Cerebellar cortex (tissue), 1 donor: ENCODE data around the gene LSG1.

Experiments used
- DNase-seq: peaks from one replicate; pipeline ENCODE4 v3.0.0-alpha.2; 2015; ENCODE audit warnings: low spot score

LSG1 gene

DNA sequence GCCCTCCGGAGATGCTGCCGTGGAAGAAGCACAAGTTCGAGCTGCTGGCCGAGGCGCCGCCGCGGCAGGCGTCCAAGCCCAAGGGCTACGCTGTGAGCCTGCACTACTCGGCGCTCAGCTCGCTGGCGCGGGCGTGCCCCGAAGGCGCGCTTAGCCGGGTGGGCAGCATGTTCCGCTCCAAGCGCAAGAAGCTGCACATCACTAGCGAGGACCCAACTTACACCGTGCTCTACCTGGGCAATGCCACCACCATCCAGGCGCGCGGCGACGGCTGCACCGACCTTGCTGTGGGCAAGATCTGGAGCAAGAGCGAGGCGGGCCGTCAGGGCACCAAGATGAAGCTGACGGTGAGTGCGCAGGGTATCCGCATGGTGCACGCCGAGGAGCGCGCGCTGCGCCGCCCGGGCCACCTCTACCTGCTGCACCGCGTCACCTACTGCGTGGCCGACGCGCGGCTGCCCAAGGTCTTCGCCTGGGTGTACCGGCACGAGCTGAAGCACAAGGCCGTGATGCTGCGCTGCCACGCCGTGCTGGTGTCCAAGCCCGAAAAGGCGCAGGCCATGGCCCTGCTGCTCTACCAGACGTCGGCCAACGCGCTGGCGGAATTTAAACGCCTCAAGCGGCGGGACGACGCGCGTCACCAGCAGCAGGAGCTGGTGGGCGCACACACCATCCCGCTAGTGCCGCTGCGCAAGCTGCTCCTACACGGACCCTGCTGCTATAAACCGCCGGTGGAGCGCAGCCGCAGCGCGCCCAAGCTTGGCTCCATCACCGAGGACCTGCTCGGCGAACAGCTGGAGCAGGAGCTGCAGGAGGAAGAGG lies 15.0 kb upstream of the LSG1 start:
- peak; percentile 14 for DNase-seq

DNA sequence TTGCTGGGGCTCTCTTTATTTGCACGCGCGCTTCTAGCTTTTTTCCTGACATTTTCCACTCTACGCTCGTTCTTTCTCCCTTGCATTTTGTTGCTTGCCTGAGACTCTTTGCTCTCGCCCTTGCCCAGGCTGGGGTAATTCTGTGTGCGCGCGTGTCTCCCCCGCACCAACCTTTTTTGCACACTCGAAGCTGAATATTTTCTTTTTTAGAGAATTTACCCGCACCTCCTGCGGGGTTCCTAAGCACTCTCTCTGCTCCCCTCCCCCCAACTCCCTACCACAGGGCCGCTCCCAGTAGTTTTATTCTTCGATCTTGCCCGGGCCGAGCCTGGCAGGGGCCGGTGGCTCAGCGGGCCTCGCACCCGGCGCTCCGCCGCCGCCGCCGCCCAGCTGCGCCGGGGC lies 14.4 kb upstream of the LSG1 start:
- DNase-seq, result peak; percentile 25

DNA sequence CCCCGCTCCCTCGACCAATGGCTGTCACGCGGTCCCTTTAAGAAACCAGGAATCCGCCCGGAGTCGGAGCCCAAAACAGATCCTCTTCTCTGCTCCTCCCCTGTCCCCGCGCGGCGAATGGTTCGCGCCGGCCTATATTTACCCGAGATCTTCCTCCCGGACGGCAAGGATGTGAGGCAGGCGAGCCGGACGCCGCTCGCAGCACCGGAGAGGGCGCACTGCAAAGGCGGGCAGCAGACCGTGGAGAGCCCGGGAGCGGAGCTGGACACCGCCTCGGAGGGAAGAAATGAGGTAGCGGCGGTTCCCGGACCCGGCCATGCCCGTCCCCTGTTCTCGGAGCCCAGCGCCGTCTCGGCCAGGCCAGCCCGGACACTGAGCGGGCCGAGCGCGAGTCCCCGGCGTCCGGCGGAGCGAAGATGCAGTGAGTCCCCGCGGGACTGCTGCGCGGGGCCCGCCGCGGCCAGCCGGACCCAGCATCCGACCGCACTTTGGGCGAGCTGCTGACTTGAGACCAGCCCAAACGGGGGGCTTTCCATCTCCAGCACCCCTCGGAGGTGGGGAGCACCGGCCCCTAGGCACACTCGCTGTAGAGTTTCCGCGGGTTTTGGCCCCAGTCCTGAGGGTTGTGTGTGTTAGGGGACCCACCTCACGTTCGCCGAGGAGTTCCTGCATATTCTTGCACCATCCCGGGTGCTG lies 13.9 kb upstream of the LSG1 start, which contains the start of gene FAM43A:
Gene FAM43A (plus strand): TSS at position 166 of the 696 bp plus-strand sequence. CDS start 944 bp downstream, outside the sequence.
- DNase-seq, result peak; percentile 97

DNA sequence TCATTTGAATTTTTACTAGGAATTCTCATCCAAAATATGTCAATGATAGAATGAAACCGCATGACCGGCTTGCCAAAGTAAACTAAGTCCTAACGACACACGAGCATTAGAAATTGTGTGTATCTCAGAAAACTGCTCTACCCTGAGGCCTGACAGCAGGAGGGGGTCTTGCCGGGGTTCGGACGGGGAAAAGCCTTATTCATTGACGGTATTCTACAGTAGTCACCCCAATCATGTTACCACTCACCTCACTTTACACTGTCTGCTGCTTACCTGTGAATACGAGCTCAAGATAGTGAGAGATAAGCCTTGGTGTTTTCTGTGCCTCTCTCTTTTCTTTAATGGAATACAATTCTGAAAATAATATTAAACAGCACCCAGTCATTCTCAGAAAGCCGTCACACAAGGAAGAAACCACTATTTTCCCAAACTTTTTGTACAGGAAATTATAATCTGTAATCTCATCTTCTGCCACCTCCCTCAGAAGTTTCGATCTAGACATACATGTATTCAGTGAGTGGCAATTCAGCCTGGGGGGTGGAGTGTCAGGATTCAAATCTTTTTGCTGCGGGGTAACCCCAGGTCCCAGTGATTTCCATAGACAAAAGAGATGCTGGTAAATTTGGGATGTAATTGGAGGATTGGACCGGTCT lies 13.2 kb upstream of the LSG1 start:
- DNase-seq, result no peak

DNA sequence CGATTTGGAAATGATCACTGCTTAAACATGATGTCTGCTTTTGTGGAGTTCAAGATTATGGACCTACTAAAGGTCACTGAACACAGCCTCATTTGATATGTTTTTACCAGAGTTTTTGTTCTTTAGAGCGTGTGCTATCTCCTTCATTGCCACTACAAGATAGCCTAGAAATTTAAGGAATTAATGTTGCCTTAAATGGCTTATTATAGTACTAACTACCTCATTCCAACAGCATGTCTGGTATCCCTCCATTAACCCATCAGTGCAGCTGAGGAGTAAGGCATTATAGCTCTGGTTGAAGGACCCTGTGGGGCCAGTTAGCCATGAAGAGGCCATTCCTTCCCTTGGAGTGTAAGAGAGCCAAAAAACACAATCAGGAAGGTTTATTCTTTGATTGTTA lies 11.4 kb upstream of the LSG1 start:
- DNase-seq, result no peak

DNA sequence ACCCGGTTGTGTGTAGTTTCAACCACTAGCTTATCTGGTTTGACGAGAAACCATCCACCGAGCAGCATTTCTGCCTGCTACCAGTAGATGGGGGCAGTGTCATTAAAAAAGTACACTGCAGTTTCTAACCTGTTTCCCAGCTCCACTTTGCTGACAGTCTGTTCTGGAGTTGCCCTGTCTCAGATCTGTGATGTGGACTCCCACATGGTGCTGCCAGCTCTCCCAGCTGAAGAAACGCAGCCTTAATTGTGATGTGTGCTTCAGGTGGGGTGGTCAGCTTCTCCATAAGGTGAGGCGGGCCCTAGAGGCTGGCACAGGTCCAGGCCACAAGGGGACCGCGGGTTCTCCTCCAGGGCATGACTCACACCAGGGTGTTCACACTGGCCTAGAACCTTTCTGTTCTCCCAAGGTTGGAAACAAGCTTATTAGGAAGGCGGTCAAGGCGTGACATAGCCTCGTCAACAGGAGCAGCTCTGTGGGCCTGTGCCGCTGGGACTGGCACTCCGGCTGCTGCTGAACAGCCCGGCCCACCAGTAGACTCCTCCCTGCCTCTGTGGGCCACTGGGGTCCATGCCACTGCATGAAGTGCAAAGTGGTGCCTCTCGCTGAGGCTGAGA lies 10.8 kb upstream of the LSG1 start:
- DNase-seq, result peak; percentile 91

DNA sequence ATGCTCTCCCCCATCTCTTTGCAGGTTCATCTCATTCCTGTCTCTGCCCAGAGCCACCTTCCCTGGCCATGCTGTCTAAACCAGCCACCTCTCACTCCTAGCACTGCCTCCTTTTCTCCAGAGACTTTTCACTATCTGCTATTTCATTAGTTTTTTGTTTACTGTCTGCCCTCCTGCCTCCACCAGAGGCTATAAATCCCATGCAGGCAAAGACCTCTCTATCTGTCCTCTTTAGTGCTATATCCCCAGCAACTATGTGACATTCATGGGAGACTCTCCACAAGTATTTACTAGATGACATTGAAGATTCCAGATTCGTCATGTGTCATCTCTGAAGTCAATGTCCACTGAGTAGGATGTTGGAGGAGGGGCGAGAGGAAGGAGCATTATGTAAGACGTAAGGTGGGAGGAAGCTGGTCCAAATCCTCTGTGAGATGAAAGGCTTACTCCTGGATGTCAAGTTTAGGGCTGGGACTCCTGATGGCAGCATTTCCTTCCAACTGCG lies 10.2 kb upstream of the LSG1 start:
- DNase-seq, result no peak

DNA sequence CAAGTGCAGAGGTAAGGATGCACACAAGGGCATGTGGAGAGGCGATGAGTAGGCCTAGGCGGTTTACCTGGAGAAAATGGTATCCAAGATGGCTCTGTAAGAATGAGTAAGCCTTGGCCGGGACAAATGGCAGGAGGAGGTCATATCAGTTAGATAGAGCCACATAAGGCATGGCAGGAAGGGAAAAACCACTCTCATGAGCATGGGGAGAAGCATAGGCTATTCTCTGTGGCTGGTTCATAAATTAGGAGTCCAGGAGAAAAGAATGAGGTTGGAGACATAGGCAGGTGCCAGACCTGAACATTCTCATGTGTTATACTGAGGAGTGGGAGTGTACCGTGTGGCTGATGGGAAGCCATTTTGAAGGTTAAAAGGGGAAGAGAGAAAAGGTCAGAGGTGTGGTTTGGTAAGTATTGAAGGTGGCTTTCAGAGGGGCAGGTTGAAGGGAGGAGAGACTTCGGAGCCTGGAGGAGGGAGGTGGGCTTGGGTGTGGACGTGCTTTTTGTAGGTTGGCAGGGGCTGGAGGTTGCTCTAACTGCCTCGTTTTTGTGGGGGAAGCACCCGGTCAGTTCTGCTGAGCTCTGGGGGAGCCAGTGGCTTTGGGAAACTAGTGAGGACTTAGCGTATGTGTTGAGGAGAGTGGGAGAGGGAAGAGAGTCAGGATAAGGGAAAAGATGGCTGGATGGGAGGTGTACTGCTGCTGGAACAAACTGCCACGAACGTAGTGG lies 9.1 kb upstream of the LSG1 start:
- no peak for DNase-seq

DNA sequence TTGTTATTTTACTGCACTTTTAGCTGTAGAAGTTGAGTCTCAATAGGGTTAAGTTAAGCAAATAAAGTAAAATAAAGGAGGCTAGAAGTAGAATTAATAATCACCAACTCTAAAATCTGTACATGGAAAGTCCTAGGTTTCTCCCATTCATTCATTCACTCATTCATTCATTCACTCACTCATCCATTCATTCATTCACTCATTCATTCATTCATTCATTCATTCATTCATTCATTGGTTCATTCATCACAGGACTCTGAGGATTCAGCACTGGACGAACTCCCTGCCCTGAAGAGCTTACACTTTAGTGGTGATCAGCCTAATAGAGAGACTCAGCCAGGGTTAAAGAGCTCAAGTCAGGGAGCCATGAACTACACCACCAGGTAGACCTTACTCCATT lies 4.5 kb upstream of the LSG1 start:
- no peak for DNase-seq

DNA sequence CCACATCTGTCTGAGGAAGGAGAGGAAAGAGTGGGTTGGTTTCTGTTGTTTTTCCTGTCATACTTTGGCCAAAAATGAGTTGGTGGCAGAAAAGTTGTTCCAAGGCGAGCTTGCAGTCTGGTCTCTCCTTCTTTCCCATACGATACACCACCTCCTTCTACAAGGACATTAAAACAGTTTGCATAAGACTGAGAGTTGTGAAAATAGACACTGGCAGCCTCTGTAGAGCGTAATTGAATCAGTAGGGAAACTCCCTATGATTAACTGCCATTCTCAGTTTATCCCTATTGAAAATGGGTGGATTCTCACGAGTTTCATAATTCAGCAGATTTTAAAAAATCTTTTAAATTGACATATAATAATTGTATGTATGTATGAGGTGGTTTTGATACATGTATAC lies 3.7 kb upstream of the LSG1 start:
- DNase-seq, result no peak

DNA sequence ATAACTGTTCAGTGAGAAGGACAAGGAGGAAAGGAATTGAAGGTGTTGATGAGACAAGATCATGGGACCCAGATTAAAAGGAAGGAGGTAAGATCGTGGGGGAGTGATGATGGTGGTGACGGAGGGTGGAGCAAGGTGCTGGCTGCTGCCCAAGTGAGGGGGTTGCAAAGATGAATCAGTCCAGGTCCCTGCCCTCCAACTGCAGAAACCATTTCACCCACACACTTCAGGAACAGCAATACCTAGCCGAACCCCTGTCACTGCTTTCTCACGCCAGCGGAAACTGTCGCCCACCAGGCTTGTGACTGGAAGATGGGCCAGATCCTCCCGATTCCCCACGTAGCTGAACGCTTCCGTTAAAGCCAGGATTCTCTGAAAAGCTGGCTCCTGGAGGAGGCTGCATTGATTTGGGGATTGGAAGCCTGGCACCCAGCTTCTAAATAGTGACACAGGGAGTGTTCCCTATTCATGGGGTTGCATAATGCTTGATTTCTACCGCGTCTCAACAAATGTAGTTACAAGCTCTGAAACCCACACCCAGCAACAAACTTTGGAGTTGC lies 3.2 kb upstream of the LSG1 start:
- DNase-seq, result no peak

DNA sequence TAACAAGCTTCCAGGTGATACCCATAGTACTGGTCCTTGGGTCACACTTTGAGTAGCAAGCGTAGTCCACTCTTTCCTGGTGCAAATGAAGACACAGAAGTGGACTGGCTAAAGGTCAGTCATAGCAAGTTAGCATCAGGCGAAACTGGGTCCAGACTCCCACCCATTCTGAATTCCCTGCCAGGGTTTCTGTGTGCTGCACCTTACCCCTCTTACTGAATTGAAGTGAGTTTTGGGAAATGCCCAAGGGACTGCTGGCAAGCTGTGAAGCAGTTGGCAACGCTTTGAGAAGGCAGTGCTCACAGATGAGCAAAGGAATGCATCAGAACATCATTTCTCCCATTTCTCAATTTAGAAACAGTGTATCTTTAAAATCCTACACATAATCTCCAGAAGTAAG lies 1.8 kb upstream of the LSG1 start:
- no peak for DNase-seq

DNA sequence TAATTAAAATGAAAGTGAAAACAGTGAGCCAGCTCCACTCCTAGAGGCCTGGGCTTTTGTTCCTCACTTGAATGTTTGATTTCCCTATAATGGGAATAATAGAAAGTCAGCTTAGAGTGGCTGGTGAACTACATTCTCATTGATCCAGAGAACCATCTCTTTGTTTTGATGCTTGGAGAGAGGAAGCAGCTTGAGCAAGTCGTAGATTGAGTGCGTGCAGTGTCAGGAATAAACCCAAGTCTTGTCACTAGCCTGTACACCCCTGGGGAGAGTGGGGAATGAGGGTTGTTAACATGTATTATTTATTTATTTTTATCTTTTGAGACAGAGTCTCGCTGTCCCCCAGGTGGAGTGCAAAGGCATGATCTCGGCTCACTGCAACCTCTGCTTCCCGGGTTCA lies 885 bp upstream of the LSG1 start:
- no peak for DNase-seq

DNA sequence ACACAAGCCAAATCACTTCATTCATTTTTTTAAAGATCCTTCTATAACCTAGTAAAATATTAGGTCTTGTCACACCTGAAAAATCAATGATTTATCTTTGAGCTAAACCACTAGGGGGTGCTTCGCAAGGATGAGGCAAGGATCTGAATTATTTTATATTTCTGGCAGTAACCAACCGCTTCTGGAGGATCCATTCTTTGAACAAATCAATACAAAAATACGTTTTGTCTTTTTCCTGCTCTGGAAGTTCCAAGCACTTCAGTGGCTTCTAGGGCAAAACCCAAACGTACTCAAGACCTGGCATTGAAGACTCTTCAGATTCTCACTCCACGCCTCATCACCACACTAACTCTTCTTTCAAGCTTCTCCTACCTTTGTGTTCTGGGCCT lies 486 bp downstream of the LSG1 start:
- DNase-seq, result peak; percentile 47

DNA sequence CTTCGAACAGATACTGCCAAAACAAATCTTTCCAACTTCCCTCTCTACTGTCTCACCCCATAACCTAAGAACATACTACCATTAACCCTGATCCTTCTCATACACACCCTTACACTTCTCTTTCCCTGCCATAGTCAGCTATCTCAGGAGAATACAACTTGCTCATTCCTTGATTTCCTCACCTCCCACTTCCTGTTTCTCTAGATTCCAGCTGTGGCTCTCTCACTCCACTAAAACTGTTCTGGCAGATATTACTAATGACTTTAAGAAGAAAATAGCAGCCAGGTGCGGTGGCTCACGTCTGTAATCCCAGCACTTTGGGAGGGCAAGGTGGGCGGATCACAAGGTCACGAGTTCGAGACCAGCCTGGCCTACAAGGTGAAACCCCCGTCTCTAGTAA lies 4.6 kb downstream of the LSG1 start:
- DNase-seq, result no peak

DNA sequence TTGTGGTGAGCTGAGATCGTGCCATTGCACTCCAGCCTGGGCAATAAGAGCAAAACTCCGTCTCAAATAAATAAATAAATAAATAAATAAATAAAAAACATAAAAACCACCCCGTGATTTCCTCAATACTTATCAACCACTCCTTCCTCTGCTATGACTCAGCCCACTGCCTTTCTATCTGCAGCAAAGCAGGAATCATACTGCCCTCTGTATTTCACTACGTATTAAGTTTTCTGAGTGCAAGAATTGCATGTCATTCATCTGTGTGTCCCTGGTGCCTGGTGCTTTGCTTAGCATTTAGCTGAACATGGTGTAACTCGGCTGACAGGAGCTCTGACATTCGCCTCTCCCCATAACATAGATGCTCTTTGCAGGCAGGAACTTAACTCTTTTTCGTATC lies 7.1 kb downstream of the LSG1 start:
- no peak for DNase-seq

DNA sequence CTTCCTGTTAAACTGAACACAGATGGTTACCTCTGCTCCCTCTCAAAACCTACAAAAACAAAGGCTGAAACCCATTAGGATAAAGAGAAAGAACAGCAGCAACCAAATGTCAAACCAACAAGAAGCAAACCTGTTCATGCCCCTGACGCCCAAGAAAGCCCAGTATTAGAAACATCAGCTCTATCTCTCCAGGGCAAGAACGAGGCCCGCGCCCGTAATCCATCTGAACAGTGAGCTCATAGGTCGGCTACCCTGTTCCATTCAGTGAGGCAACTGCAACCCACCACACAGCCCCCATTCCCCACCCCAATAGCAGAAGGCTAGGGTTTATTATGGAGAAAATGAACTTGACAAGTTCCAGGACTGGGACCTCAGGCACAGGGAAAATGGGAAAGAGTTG lies 10.0 kb downstream of the LSG1 start:
- no peak for DNase-seq

DNA sequence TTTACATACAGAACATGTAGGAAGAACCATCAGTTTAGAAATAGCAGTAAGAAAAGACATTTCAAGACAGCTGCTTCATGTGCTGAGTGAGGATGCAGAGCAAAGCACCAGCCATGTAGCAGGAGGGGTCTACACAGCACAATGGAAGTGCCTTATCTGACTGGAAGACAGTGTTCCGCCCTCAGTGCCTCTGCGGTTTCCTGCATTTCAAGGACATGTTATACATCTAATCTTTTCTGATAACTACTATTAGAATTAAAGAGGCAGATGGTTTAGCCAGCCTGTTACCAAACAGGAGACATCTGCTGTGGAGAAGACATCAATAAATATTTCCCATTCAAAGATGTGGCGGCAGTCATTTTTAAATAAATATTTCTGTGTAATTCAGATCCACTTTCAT lies 10.6 kb downstream of the LSG1 start:
- DNase-seq, result no peak

DNA sequence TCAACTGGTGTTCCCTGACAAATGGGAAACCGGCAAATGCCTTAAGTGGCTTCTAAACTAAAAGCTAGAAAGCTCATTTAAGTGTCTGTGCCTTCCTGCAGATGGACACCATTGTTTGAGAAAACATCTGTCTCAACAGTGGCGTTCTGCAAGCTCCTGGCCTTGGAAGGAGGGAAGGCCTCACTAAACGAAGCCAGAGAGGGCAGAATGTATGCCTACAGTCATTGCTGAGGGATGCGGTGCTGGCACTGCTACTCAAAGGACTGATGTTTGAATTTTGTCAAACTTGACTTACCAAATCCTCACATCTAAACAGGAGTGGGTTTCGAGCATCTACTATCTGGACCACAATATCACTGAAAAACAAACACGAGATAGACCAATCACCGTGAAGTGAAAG lies 12.2 kb downstream of the LSG1 start:
- no peak for DNase-seq

DNA sequence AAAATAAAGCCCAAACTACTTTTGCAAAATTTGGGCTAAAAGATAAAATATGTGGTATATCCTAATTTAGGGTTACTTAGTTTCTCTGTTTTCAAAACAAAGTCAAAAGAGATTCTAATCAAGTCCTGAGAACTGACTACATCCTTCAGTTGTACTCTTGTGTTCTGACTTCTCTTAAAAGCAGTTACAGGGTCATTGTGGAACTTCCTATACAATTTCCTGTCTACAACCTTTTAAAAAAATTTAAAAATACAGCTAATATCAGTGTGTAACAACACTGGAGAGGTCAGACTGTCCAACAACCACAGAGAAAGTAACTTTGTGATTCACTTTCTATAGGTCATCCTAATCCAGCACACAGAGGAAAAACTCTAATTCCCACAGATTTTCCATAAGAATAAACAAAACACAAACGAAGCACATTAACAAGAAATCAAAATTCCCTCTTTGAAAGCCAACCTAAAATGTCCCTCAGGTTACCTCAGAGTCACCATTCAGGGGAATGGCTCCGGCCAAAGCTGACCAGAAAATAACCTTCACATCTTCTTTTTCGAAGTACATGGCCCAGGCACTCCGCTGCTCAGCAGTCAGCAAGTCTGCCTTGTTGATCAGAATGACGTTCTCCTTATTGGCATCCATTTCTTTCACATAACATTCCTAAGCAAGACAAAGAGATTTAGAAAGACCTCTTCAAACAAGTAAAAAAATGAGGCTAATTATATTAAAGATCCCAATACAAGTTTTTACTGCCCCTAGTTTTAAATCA lies 13.3 kb downstream of the LSG1 start:
- no peak for DNase-seq

DNA sequence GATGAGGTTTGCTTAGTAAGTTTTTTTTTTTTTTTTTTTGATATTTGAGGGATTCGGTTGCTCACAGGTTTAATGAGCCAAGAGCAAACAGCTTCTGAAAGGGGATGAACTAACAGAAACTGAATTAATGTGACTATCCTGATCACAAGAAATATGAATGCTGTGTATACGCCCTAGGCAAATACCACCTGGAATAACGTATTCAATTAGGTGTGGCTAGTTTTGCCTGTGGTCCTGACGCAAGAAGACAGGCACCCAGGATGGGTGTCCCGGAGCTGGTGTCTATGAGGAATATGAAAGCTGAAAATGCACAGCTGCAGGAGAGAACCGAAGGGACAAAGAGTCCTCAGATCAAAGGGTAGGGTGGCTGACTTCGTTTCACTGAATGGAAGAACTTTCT lies 14.6 kb downstream of the LSG1 start:
- no peak for DNase-seq
